HG03097 (cell line): ENCODE results near the gene GAMT.

Source experiments
- ATAC-seq: cut with Tn5 transposase; IDR thresholded peaks from one replicate; pipeline ENCODE4 v1.9.1; 2021; ENCODE audit not compliant: unreplicated experiment, low FRiP score

GAMT gene

GRCh38 chr19:1402411-1403070 is 1.2 kb upstream of the GAMT start:
- ATAC-seq: no peak

- ATAC-seq: no peak
Observed at GRCh38 chr19:1401889-1402217, 511 bp upstream of the GAMT start.

- ATAC-seq: no peak
Observed at GRCh38 chr19:1400281-1401137, 833 bp downstream of the GAMT start.

GRCh38 chr19:1399745-1400144 is 1.6 kb downstream of the GAMT start:
- no peak for ATAC-seq

- no peak for ATAC-seq
Observed at GRCh38 chr19:1399079-1399478, 2.3 kb downstream of the GAMT start.

- ATAC-seq: no peak
Observed at GRCh38 chr19:1397838-1398237, 3.5 kb downstream of the GAMT start.

GRCh38 chr19:1396768-1397679 is 4.3 kb downstream of the GAMT start:
- ATAC-seq: no peak

GRCh38 chr19:1396019-1396767 is 5.1 kb downstream of the GAMT start:
- ATAC-seq: no peak

GRCh38 chr19:1395194-1396018 is 5.9 kb downstream of the GAMT start:
- ATAC-seq: no peak

- ATAC-seq: no peak
Observed at GRCh38 chr19:1394252-1395193, 6.8 kb downstream of the GAMT start.

- ATAC-seq: no peak
Observed at GRCh38 chr19:1393841-1394240, 7.5 kb downstream of the GAMT start.

GRCh38 chr19:1392939-1393530 is 8.3 kb downstream of the GAMT start:
- ATAC-seq: no peak

- ATAC-seq: no peak
Observed at GRCh38 chr19:1392407-1392806, 8.9 kb downstream of the GAMT start.

- ATAC-seq: no peak
Observed at GRCh38 chr19:1390890-1391423, 10.4 kb downstream of the GAMT start.

- no peak for ATAC-seq
Observed at GRCh38 chr19:1389033-1389940, 12.1 kb downstream of the GAMT start.

- no peak for ATAC-seq
Observed at GRCh38 chr19:1388637-1389026, 12.7 kb downstream of the GAMT start.
